ENCODE data around the gene ADIG. TPM values are rescaled to one million over a fixed set of nuclear protein-coding genes. Genes with fewer than 3 reads are reported as not detected.
A peak's percentile ranks its signal among the peaks of the same experiment; 100 is the strongest.

The ADIG gene
- total and polyA plus RNA-seq, 10 donors = not detected

DNA sequence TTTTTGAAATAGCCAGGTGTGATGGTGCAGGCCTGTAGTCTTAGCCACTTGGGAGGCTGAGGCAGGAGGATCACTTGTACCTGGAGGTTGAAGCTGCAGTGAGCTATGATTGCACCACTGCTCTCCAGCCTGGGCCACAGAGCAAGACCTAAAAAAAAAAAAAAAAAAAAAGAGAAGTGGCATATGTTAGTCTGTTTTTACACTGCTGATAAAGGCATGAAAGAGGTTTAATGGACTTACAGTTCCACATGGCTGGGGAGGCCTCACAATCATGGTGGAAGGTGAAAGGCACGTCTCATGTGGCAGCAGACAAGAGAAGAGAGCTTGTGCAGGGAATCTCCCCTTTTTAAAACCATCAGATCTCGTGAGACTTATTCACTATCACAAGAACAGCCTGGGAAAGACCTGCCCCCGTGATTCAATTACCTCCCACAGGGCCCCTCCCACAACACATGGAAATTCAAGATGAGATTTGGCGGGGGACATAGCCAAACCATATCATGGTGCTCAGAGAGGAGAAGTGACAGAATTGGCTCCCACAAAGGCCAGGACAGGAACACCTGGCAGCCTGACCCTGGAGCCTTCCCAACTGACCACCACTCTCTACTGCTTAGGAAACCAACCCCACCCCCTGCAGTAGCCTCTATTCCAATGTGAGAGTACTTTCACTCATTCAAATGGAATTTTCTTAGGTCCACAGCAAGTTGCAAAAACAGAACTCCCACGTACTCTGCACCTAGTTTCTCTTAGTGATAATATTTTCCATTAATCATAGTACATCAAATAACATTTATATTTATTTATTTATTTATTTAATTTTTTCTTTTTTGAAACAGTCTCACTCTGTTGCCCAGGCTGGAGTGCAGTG lies 50.4 kb downstream of the ADIG start:
- intact Hi-C loops (cut with DNase I; ENCODE audit: low total_unique reads) = no loop called here
- WGBS, 5 donors = 53 to 77% (median 61%) methylated on average over 5 of the region's 5 CpGs

GRCh38 chr20:38633577-38634093 lies 52.6 kb downstream of the ADIG start:
- intact Hi-C loops (cut with DNase I; ENCODE audit: low total_unique reads) = no loop called here
- Histone ChIP-seq H3K27me3 (replicated peaks in 1 of 7) (peaks cover 0 to 38% (median 0%) of the 10 kb centered on the region in 7 donors), H3K36me3 (no peaks in the 10 kb centered on the region), H3K4me1 (peaks cover 0 to 7% (median 5%) of the 10 kb centered on the region in 6 donors), H3K9me3 (no peaks in the 10 kb centered on the region), H3K27ac (no peak overlapping the region), H3K4me3 (no peak overlapping the region)
- no peak for TF ChIP-seq POLR2A (IDR thresholded peaks at IDR 0.05)
- TF ChIP-seq POLR2AphosphoS5 (IDR thresholded peaks at IDR 0.05) = no peak
- TF ChIP-seq CTCF (IDR thresholded peaks at IDR 0.05 in 8 of 11, conservative IDR thresholded peaks at IDR 0.05 in 3 of 11) = peak; percentile 48 to 92 (median 88)
- DNase-seq = peak; percentile 79
- WGBS, 5 donors = 36 to 40% (median 37%) methylated on average over 13 of the region's 13 CpGs

More for the DNA sequence above, 50.4 kb downstream of the ADIG start:
- H3K27me3 ChIP-seq (replicated peaks in 1 of 7) = peaks cover 0 to 37% (median 0%) of the 10 kb centered on the region in 7 donors
- DNase-seq = no peak
- H3K36me3 ChIP-seq = no peaks in the 10 kb centered on the region
- H3K9me3 ChIP-seq = no peaks in the 10 kb centered on the region
- no peak overlapping the region for H3K4me3 ChIP-seq
- TF ChIP-seq POLR2AphosphoS5 (IDR thresholded peaks at IDR 0.05) (no peak), CTCF (IDR thresholded peaks at IDR 0.05 in 8 of 11, conservative IDR thresholded peaks at IDR 0.05 in 3 of 11) (no peak), POLR2A (IDR thresholded peaks at IDR 0.05) (no peak)
- peaks cover 0 to 7% (median 5%) of the 10 kb centered on the region in 6 donors for H3K4me1 ChIP-seq
- no peak overlapping the region for H3K27ac ChIP-seq

DNA sequence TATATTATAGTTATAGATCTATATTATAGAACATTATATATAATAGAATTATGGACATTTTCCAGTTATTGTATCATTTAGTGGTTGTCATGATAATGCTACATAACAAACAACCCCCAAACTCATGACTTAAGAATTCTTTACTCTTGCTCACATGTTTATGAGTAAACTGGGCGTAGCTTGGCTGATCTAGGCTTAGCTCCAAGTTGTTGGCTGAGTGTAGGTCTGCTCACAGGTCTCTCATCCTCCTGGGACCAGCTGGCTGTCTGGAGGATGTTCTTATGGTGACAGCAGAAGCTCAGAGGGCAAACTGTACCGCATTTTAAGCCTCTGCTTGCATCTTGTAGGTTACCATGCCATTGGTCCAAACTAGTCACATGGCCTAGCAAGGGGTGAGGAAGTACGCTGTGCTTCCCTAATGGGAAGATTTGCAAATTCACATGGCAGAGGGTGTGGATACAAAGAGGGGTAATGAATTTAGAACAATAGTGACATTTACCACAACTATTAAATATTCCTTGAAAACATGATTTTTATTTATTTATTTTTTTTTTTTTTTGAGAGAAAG lies 54.8 kb downstream of the ADIG start:
- H3K27ac ChIP-seq = no peak overlapping the region
- no peaks in the 10 kb centered on the region for H3K36me3 ChIP-seq
- H3K27me3 ChIP-seq (replicated peaks in 1 of 7) = peaks cover 0 to 34% (median 0%) of the 10 kb centered on the region in 7 donors
- peaks cover 0 to 7% (median 5%) of the 10 kb centered on the region in 6 donors for H3K4me1 ChIP-seq
- H3K9me3 ChIP-seq = no peaks in the 10 kb centered on the region
- WGBS, 5 donors = 46 to 63% (median 55%) methylated on average over 3 of the region's 3 CpGs
- intact Hi-C loops (cut with DNase I; ENCODE audit: low total_unique reads) = no loop called here
- no peak for DNase-seq
- TF ChIP-seq POLR2AphosphoS5 (IDR thresholded peaks at IDR 0.05) = no peak
- TF ChIP-seq POLR2A (IDR thresholded peaks at IDR 0.05) = no peak
- no peak for TF ChIP-seq CTCF (IDR thresholded peaks at IDR 0.05 in 8 of 11, conservative IDR thresholded peaks at IDR 0.05 in 3 of 11)
- no peak overlapping the region for H3K4me3 ChIP-seq

Other genes with a start within 250 kb of the ADIG start
- gene LBP, start 234.7 kb upstream of the ADIG start, total RNA-seq = not detected
- under 1 TPM; 0.09 to 0.13 (median 0.11) TPM for gene LBP, start 234.7 kb upstream of the ADIG start, polyA plus RNA-seq
- gene SNHG17, start 145.9 kb upstream of the ADIG start, total RNA-seq = 10 to 100 TPM; 28.7 to 56.1 (median 33.7) TPM
- gene SNHG17, start 145.9 kb upstream of the ADIG start, polyA plus RNA-seq = 10 to 100 TPM; 42.0 to 58.0 (median 47.0) TPM
- gene RALGAPB, start 108.4 kb upstream of the ADIG start, total RNA-seq = 10 to 100 TPM; 34.1 to 62.5 (median 49.3) TPM
- gene RALGAPB, start 108.4 kb upstream of the ADIG start, polyA plus RNA-seq = 10 to 100 TPM in 1 of 3 donors, 1 to 10 TPM in 2; 6.8 to 10.2 (median 9.1) TPM
- gene ARHGAP40, start 20.6 kb downstream of the ADIG start, total RNA-seq = not detected
- gene ARHGAP40, start 20.6 kb downstream of the ADIG start, polyA plus RNA-seq = under 1 TPM in 1 of 3 donors, not detected in 2; 0.03 TPM
- gene SLC32A1, start 143.3 kb downstream of the ADIG start, total RNA-seq = not detected
- not detected for gene SLC32A1, start 143.3 kb downstream of the ADIG start, polyA plus RNA-seq
- 10 to 100 TPM in 3 of 7 donors, 1 to 10 TPM in 4; 8.4 to 12.8 (median 9.6) TPM for gene ACTR5, start 167.3 kb downstream of the ADIG start, total RNA-seq
- 10 to 100 TPM in 1 of 3 donors, 1 to 10 TPM in 2; 5.6 to 10.9 (median 9.4) TPM for gene ACTR5, start 167.3 kb downstream of the ADIG start, polyA plus RNA-seq
- gene PPP1R16B, start 224.5 kb downstream of the ADIG start, total RNA-seq = 10 to 100 TPM; 35.7 to 66.0 (median 47.4) TPM
- 10 to 100 TPM; 16.0 to 35.0 (median 16.5) TPM for gene PPP1R16B, start 224.5 kb downstream of the ADIG start, polyA plus RNA-seq

Data from spleen (tissue), 11 donors.